Measurements from ENCODE around the gene RCAN2.

Gene RCAN2

DNA sequence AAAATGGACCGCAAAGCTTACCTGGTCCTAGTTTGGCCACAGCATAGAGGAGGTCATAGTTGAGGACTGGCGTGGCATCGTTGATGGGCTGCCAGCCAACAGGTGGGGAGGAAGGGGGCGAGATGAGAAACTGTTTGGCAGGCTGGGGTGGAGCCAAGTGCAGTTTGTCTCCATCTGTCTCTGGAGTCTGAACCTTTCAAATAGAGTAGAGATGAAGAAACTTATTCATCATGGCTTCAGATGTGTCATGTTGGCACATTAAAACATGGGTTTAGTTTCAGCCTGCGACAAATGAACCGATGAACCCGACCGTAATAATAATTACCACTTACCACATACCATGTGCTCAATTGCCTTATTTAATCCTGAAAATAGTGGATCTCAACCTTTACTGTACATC lies 244.5 kb downstream of the RCAN2 start:
- no peak for DNase-seq

DNA sequence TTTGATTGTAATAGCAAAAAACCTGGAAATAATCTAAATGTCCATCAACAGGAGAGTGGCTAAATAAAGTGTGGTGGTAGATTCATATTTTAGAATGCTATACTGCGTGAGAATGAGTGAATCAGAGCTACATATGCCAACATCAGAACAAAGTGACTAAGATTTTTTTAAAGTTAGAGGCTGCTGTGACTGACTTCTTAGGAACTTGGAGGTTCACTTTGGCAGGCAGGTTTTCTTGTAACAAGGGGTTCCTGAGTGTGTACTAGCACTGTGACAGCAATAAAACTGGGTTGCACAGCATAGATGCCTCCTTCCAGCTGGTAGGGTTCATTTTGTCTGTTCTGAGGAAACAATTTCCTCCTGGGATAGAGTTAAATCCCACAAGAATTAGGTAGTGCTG lies 245.2 kb downstream of the RCAN2 start:
- DNase-seq: no peak

- no peak for DNase-seq
Measured at GRCh38 chr6:46244670-46245069, 246.6 kb downstream of the RCAN2 start.

DNA sequence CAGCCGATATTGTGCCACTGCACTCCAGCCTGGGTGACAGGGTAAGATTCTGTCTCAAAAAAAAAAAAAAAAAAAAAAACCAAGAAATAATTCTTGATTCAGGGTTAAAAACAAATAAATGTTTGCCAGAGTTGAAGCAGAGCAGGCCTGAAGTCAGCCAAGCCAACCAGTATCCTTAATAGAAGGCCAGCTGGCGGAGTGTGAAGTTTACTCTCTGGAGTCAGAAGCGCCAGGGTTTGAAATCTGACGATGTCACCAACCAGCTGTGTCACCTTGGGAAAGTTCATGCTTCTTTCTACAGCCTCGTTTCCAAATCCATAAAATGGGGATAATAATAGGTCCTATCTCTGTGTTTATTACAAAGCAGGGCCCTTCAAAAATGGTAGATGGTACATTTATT lies 247.5 kb downstream of the RCAN2 start:
- DNase-seq: no peak

DNA sequence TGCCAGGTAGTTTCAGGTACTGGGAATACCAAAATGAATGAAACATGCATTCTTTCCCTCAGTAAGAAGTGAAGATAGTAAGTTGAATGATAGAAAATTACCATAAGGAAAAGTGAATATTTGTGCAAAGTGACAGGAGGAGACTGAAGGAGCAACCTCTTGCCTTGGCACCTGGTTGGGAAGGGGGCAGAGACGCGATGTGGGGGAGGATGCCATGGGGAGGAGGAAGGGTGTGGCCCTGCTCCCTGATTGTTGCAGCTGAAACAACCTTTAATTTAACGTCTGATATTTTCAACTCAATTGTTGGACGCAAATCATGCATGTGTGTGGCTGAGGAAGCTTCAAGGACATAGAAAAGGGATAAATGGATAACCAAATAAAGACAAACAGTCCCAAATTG lies 248.3 kb downstream of the RCAN2 start:
- no peak for DNase-seq

- DNase-seq: no peak
Measured at GRCh38 chr6:46240866-46241565, 250.2 kb downstream of the RCAN2 start.

DNA sequence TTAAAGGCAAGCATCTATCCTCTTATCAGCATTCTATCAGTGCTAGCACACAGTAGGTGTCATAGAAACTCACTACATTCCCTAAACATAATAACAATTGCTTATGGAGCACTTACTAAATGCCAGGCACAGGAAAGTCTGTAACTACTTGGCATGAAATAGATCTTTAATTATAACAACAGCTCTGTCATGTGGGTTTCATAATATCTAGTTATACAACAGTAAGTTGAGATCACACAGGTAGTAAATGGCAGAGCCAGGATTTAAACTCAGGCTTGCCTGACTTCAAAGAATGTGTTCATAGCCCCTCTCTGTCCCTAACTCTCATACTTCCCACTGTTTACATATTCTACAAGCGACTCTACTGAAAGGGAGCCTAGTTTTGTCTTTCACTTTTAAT lies 254.5 kb downstream of the RCAN2 start:
- DNase-seq: no peak

- DNase-seq: no peak
Measured at GRCh38 chr6:46235242-46235641, 256.0 kb downstream of the RCAN2 start.

DNA sequence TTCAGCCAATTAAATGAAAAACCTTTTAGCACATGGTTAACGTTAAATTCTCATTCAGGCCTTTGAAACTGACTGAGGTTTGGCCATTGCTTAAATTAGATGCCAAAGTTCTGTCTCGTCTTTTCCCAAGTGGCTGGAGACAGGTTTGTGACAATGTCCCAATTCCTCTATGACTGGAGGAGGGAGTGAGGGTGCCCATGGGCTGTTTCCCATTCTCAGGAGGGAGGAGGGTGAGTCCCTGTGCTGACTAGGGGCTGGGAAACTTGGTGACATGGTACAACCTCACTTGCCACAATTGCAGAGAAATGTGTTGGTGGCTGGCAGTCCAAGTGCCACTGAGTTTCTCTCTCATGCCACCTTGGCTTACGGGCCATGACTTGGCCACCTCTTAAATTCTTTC lies 256.5 kb downstream of the RCAN2 start:
- DNase-seq: no peak

GRCh38 chr6:46234156-46234556 lies 257.1 kb downstream of the RCAN2 start:
- DNase-seq: no peak

- no peak for DNase-seq
Measured at GRCh38 chr6:46233129-46233528, 258.1 kb downstream of the RCAN2 start.

- DNase-seq: no peak
Measured at GRCh38 chr6:46222286-46222685, 269.0 kb downstream of the RCAN2 start.

GRCh38 chr6:46221222-46221793 lies 269.9 kb downstream of the RCAN2 start:
- DNase-seq: peak in 1 of 2 experiments; percentile 40

- DNase-seq: no peak
Measured at GRCh38 chr6:46220352-46221221, 270.7 kb downstream of the RCAN2 start.

DNA sequence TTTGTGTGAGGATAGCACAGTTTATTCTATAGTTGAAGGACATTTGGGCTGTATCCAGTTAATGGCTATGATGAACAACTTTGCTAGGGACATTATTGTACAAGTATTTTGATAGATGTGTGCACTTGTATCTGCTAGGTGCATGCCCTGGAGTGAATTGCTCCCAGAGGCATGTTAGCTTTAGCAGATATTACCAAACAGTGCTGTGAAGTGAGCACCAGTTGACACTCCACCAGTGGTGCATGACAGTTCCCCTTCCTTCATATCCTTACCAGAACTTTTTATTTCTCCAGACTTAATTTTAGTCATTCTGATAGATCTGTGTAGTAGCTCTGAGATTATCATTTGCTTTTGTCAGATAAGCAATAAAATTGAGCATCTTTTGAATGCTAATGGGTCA lies 271.6 kb downstream of the RCAN2 start:
- DNase-seq: no peak

DNA sequence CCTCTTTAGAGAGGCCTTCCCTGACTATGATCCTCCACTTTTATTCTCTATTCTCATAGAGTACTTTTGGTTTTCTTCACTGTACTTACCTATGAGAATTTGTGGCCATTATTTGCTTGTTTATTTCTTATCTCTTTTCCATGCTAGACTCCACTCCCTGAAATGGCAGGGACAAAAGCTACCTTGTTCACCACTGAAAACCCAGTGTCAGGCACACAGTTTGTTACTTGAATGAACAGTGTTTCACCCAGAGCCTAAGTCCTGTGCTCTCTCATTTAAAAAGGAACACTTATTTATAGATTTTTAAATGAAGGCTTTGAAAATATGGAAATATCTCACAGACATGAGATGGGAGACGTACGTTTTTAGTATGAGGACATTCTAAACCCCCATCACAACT lies 272.8 kb downstream of the RCAN2 start:
- no peak for DNase-seq

DNA sequence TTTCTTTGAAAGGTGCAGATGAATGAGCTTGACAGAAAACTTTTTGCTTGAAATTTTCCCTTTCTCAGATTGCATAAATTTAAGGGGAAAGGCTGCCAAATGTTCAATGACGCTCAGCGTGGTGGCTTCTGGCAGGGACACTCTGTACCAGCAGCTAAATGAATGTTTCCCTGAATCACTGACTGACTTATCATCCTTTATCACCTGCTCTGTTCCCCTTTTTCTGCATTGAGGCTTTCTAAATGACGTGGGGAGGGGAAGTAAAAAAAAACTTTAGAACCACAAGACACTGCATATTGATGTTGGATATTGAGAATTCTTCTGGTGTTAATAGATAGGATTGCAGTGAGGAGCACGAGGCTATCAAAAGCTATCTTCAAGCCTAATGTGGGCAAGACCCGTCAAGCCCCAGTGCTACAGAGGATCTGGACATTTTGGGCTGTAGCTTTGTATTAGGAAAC lies 273.5 kb downstream of the RCAN2 start:
- DNase-seq: peak in 1 of 2 experiments; percentile 57

DNA sequence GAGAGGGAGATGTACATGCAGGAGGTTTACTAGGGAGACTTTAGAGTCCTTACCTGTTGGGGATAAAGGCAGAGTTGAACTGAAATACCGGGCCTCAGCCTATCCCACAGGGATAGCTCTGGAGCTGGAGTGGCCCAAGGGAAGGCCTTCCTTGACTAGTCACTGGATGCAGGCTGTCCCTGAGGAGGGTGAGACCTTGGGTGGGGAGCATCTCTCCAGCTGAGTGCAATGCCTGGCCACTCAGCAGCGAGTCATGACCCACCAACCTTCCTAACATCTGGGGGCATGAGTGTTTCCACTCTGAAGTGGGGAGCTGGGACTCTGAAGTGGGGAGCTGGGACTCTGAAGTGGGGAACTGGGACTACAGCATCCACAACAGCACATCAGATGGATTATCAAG lies 274.4 kb downstream of the RCAN2 start:
- no peak for DNase-seq

DNA sequence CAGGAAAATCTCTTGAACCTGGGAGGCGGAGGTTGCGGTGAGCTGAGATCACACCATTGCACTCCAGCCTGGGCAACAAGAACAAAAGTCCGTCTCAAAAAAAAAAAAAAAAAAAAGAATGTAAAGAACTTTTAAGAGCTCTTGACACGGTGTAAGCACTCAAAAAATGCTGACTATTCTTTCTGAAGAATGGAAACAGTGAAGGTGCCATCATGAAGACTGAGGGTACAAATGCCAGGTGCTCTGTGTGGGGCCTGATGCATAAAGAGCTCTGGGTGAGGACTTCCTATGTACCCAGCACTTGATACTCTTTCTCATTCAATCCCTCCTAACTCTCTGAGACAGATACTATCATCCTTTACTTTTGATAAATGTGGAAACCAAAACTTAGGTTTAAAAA lies 275.5 kb downstream of the RCAN2 start:
- DNase-seq: no peak

DNA sequence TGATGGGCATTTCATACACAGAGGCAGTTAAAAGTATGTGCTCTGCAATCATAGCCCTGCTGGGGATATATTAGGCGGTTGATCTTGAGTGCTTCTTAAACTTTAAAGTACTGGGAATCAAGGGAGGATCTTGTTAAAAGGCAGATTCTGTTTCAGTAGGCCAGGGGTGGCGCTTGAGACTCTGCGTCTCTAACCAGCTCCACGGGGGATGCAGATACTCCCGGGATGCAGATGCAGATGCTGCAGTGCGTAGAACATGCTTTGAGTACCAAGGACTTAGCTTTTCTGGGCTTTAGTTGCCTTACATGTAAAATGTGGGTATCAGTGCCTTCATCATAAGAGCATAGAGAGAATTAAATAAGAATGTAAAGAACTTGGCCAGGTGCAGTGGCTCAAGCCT lies 276.0 kb downstream of the RCAN2 start:
- no peak for DNase-seq

DNA sequence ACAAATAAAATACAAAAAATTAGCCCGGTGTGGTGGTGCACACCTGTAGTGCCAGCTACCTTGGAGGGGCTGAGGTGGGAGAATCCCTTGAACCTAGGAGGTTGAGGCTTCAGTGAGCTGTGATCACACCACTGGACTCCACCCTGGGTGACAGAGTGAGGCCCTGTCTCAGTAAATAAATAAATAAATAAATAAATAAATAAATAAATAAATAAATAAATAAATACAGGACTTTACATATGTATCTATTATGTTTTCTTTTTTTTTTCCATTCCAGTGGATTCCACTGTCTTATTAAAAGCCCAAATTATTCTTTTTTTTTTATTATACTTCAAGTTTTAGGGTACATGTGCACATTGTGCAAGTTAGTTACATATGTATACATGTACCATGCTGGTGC lies 279.3 kb downstream of the RCAN2 start:
- no peak for DNase-seq

DNA sequence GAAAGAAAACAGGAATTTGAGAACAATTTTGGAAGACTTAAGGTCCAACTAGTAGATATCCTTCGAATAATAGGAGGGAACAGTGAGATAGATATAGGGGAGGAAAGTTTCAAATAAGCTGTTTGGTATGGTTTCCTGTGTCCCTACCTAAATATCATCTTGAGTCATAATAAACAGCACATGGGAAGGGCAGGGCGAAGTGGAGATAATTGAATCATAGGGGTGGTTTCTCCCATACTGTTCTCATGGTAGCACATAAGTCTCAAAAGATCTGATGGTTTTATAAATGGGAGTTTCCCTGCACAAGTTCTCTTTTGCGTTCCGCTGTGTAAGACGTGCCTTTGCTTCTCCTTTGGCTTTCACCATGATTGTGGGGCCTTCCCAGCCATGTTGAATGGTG lies 281.0 kb downstream of the RCAN2 start:
- DNase-seq: no peak

DNA sequence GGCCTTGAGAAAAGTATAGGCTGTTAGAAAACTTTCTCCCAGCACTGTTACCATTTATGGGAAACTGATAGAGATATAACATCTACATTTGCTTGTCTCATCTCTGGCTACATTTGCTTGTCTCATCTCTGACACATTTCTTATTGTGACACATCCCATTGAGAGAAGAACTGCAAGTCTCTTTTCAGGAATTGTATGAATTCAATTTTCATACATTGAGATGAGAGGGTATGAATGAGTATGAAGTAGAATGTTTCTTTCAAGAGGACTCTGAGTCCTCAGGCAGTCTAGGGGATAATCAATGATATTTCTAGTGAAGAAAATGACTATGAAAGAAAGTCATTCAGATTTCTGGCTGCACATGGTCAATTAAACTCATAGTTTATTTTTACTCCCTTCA lies 282.9 kb downstream of the RCAN2 start:
- DNase-seq: no peak

- DNase-seq: no peak
Measured at GRCh38 chr6:46207174-46207573, 284.1 kb downstream of the RCAN2 start.
